GM18870 (cell line): ENCODE measurements around the gene TREX2.

ENCODE experiments used
- ATAC-seq: cut with Tn5 transposase; IDR thresholded peaks from one replicate; pipeline ENCODE4 v1.9.1; 2021; ENCODE audit warnings: moderate library complexity; ENCODE audit not compliant: unreplicated experiment

The TREX2 gene

DNA sequence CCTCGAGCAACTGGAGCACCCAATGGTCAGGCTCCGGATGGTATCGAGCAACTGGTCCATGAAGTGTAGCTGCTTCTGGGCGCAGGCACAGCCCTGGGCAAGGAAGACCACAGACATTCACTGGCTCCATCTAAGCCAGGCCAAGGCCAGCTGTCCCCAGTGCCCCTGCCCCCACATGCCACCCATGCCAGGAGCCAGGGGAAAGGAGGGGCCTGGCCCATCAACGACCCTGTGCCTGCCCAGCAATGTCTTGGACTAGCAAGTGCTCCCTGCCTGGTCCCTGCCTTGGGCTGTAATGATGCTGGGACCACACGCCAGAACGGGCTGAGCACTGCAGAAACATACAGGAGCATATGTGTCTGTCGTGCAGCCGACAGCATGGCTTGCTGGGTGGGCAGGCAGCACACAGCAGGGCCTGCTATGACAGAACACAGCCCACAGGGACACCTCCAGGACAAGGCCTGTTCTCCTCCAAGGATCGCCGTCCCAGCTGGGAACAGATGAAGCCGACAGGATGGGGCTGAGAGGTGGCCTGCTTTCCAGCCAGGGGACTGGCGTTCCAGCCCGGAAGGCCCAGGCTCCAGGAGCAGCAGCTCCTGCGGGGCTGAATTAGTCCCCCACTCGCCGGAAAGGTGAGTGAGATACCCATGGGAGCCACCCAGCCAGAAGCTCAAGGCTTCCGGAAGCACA is 11.4 kb upstream of the TREX2 start:
- no peak for ATAC-seq

DNA sequence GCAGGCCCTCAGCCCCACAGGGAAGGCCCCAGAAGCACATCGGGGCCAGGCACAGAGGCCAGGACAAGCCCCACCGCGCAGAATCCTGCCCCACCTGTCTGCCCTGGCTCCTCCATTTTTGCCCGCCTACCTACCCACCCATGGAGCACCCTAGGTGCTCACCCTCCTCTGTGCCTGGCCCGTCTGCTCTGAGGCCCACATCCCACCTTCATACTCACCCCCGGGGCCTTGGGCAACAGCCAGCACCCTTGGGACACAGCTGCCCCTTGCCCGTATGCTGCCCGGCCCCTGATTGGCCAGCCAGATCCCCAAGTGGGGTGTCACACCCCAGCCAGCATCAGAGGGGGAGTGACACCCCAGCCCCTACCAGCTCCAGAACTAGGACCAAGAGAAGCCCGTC is 10.8 kb upstream of the TREX2 start:
- ATAC-seq = no peak

DNA sequence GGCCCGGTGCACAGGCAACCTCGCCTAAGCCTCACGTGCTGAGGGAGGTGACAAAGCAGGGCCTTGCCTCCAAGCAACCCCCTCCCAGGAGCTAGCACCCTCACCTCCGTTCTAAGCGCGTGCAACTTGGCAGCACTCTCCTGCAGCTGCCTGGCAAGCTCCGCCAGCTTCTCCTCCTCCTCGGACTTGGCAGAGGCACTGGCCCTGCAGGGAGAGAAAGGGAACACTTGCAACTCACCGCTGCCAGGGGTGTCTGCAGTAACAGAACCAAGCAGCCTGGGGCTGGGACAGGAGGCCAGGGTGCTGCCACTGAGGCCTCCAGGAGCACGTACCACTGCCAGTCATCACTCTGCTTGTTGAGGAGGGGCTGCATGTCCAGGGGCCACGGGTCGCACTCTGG is 10.3 kb upstream of the TREX2 start:
- no peak for ATAC-seq

DNA sequence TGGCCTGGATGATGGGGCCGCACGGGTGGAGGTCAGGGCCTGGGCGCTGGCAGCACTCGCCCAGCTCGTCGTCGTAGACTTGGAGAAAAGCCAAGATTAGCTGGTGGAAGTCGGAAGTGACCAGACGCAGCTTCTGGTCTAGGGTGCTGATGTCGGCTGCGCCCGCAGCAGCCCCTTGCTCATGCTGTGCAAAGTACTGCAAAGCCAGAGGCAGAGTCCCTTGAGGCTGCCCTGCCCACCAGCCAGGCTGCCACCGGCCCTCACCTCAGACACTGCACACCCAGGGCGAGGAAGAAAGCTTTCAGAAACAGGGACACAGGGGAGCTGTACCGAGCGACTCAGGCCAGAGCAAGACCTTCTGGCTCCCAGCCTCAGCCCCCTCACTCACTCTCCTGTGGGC is 9.7 kb upstream of the TREX2 start:
- no peak for ATAC-seq

DNA sequence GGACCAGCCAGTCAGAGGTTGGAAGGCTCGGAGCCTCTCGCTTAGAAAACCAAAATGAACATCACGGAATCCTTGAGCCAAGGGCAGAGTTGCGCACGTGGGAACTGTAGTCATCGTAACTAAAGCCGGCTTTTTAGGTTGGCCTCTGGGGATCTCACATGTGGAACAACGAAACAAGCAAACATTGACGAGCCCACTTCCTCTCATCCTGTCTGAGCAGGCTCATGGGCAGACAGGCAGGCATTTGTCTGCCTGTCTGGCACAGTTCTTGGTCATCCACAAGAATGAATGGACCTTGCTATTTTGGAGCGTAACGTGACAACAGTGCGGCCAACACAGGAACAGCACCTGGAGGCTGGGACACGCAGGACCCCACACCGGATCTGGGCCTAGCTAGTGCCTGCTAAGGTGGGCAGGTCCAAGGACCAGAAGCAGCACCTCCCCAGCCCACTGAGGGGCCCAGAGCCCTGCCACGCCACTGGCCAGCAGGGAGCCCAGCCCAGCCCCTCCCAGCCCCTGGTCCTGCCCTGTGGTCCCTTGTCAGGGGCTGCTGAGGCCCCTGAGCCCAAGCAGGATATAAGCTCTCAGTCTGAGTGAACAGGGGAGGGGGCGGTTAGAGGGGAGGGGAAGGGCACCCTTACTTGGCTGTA is 9.2 kb upstream of the TREX2 start:
- no peak for ATAC-seq

DNA sequence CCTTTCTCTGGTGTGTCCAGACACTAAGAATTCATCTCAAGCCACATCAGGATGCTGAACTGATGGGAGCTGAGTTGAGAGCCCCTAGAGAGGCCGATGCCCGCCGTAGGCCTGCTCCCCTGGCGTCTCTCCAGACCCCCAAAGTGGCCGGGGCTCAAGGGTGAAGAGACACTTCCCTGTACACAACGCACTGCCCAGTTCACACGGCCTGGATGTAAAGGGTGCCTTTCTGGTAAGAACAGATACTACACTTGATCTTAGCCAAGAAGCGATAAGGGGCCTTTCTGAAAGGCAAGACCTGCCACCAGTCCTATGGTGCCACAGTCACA is 5.1 kb upstream of the TREX2 start:
- ATAC-seq = no peak

DNA sequence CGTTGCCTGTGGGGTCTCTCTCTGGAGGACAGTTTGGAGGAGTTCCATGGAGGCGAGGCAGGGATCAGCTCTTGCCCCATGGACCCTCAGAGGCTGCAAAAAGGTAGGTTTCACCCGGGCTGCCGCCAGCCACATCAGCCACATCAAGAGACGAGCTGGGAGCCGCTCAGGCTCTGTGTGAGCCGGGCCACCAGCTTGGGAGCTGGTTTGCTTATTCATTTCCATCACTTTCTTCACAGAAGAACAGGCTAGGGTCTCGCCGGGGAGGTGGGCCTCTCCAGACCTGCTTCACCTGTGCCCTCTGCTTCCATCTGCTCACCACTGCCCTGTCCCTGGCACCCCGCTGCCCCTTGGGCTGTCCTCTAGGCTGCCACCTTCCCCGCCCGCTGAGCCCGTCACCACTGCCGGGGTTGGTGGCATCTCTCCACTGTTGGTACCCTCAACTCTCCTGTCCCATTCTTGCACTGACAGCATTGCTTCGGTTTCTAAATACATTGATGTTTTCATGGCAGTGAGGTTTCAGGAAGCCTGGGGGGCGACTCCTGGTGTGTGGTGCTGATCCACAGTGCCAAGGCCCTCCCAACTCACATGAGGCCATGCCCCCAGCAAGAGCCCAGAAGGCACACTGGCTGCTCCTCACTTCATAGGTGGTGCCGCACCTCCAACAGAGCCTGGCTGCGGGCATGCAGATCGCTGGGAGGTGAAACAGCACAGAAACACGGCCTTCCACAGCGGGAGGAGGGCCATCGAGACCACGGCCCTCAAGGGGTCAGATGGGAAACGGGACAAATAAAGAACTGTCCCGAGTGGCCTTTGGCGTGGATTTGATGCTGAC is 4.5 kb upstream of the TREX2 start:
- no peak for ATAC-seq

DNA sequence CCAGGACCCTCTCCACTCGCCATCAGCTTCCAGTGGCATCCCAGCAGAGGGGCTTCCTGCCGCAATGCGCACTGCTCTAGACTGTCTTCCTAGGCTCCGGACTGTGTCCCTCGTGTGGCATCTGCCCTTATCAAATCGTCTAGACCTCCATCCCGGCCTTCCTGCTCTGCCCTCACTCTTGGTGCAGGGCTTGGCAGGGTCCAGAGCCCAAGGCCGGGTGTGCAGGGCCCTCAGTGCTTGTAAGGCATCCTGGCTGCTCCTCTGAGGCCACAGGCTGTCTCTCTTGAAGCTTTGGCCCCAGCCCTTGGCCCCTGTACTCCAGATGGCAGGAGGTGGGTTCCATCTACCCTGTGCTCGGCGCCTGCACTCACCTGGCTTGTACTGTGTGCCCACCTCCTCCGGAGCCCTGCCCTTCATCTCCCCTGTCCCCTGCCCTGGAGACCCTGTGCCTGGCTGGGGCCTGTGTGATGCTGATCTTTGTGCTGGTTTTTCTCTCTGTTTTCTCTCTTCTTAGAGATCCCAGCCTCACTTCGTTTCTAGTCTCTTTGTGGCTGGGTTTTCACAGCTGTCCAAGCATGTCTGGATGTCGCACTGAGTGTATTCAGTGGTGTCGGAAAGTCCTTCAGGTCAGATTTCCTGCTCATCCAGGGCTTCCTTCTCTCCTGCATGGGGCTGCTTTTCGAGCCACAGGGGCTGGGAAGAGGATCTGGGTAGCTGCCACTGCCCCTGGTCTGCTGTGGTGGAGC is 3.7 kb upstream of the TREX2 start:
- no peak for ATAC-seq

DNA sequence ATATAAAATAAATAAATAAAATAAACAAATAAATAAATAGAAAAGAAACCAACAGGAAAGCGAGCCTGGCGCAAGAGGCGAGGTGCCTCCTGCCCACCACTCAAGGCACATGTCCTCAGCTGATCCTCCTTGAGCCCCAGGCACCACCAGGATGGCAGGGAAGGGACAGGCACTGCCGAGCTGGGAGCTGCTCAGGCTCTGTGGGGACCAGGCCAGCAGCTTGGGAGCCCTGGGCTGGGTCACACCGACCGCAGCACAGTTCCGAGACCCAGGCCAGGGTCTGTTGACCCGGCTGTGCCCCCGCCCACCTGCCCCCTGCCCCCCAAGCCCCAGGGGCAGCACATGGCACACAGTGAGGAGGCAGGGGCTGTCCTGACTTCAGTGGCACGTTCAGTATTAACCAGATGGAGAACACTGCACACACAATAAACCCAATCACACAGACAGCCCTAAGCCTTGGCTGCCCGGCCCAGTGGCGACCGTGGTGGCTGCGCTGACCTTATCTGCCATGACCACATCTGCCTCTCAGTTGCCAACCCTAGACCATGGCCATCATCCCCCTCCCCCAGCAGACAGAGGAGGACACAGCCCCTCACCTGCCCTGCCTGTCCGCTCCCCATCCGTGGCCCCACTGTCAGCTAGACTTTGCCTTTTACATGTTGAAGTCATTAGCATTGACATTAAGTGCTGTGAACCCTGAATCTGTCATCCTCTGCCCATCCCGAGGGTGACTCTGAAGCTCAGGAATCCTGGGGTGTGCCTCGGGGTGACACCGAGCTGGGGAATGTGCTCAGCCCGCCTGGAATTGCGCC is 2.9 kb upstream of the TREX2 start:
- ATAC-seq = no peak

DNA sequence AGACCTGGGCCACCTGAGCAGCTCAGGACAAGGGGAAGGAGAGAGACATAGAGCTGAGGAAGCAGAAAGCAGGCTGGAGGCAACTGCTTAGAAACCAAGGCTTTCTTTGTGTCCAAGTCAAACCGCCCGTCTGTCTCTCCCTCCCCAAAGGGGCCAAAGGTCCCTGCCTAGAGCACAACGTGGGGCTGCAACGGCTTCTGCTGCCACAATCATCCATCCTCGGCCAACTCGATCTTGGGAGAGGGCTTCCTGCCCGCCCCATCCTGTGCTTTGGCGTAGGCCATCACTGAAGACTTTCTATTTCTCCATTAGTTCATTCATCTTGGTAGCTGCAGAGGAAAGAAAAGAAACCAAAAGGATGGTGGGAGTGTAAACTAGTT is 1.7 kb upstream of the TREX2 start:
- no peak for ATAC-seq

DNA sequence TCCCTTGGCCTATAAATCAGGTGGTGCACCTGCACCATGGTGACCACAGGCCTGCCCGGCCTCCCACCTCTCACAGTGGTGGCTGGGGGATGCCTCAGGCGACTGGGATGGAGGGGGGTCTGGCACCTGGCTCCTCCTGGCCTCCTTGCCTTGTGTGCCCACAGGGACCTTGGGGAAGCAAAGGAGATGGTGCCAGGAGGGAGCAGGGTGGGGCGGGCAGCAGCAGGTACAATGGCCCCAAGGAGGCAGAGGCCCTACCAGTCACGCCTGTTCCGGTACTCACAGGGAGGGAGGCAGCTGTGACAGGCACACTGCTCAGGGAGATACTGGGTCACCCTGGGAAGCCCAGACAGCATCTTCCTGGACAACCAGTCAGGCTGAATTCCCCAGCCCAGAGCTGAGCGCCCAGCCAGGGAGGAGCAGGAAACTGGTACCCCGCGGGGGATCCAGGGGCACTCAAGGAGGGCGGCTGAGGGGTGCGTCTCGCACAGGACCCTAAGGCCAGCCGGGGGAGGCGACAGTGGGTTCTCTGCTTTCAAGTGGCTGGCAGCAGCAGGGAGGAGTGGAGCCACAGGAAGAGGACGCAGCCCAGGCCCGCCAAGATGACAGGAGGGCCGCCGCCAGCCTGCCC is 1.2 kb upstream of the TREX2 start:
- ATAC-seq = no peak

DNA sequence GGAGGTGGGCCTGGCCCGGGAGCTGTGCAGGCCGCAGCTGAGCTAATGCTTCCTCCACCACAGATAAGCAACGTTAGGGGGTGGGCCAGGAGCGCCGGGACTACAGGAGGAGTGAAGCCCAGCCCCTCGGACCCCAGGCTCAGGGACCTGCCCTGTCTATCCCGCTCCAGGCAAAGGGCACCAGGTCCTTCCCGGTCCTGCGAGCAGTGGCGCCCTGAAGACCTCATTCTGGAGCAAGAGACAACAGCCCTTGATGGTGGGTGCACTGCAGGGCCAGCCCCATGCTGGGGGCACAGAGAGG is 730 bp upstream of the TREX2 start:
- ATAC-seq = no peak

DNA sequence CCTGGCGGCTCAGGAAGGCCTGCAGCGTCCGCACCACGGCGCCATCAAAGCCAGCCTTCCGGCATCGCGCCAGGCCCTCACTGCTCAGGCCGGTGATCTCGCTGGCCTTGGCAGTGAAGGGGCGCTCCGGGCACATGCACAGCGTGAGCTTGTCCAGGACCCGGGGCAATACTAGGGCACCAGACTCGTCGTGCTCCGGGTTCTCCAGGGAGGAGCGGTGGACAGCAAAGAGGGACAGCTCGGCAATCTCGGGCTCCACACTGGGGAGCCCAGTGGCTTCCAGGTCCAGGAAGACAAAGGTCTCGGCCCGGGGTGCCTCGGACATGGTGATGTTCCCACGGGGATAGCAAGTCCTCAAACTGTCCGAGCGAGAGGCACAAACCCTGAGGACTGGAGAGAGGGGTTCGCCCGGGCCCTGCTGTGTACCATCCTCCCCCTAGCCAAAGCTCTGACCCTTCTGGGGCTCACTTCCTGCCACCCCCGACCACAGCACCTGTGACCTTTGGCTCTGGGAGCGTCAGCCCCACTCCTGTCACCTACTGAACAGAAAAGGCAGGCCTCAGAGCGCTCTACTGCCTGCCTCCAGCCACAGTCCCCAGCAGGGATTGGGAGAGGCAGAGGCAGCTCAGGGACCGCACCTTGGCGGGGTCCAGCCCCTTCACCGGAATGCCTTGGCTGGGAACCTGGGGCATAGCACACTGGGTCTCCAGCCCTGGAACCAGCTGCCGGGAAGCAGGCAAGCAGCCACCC is 575 bp downstream of the TREX2 start:
- ATAC-seq = no peak

DNA sequence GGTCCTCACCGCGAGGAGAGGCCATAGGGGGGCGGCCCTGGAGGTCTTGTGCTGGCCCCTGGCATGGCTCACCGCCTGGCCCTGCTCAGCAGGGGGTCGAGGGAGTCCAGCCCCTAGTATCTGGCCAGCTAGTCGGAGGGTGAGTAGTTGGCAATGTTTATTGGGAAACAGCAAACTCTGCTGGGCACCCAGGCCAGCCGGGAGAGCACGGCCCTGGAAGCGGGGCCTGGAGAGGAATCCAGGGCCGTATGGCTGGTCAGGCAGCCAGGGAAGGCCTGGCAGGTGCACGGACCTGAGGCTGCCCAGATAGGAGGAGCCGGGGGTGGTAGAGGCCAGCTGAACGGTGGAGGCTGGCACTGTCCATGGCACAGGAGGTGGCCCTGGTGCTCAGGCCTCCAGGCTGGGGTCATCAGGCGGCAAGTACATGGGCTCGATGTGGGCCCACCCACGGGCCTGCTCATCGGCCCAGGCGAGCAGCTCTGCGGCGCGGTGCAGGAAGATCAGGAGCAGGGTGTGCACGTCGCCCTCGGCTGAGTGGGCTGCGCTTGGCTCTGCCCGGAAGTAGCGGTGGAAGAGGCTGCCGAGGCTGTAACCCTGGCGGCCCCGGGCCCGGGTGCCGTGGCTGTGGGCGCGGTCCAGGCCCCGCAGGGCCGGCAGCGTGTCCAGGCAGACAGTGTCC is 1.4 kb downstream of the TREX2 start:
- no peak for ATAC-seq

DNA sequence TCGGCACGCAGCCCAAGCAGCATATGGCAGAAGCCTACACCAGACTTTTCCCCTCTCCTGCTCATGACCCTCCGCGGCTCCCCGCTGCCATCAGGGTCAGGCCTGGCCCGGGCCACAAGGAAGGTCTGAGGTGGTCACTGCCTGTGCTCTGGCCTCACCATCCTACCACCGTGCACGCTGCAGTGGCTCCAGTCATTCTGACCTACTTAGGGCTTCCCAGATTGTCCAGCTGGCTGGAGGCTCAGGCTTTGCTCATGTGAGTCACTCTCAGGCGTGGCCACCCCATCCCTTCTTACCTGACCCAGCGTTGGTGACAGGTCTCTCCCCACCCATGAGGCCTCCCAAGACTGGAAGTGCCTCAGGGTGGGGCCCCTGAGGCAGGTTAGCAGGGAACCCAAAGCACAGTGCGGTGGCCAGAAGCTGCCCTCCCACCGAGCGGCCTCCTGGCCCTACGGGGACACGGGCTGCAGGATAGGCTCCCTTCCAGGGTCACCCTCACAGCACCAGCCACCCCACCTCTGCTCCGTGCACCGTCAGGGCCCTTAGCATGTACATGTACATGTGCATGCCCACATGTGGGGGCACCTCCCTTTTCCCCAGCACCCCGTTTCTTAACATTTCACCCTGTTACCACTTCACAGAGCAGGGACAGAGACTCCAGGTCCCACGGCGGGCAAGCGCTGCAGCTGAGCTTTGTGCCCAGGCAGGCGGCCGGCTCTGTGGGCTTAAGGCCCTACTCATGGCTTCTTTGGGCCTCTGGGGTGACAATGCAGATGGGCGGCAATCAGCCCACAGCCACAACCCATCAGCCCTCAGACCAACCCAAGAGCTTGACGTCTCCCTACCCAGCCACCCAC is 2.2 kb downstream of the TREX2 start:
- ATAC-seq = no peak

DNA sequence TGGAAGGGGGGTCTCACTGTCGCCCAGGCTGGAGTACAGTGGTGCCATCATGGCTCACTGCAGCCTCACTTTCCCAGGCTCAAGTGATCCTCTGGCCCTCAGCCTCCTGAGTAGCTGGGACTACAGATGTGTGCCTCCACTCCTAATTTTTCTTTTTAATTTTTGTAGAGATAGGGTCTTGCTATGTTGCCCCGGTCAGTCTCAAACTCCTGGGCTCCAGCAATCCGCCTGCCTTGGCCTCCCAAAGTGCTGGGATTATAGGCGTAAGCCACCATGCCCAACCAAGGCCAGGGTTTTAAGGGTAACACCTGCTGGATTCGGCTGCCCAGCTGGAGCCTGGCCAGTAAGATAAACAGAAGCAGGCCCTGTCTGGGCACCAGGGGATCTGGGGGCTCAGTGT is 3.4 kb downstream of the TREX2 start:
- no peak for ATAC-seq

DNA sequence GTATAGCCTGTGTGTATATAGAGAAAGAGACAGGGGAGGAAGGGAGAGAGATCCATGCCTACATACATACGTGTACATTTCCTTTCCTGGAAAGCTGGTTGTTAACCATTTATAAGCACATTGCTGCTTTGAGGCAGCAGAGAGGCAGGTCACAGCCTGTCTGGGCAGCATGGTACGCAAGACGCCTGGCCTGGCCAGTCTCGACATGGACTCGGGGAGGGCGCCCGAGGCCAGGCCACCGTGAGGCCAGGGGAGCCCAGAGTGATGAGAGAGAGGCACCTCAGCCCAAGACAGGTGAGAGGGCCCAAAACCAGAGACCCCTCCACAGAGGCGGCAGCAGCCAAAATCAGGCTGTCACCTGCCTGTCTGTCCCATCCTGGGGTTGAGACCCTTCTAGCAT is 3.9 kb downstream of the TREX2 start:
- no peak for ATAC-seq

DNA sequence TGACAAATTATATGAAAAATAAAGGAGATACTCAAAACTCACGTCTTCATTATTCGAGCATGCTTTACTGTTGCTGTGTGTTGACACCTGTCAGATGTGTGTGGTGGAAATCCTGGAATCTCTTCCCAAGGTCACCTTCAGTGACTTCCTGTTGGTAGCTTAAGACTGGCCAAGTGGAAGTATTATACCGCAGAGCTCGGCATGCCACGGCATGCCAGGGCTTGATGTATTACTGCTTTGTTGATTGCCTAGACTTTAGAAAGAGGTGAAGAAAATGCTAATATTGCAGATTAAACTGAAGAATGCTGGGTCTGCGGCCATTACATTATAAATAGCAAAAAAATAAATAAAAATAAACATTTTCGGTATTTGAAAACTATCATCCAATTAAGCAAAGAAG is 4.6 kb downstream of the TREX2 start:
- ATAC-seq = no peak
